Stimulated activated CD4-positive, alpha-beta T cell treated with anti-CD3 and anti-CD28 coated beads, Interleukin-4, amount 100 ng/mL, for 48 hours (primary cell): ENCODE measurements around the gene PIH1D1.

Experiments
- DNase-seq, 2 donors: peaks; one replicate each; pipeline ENCODE4 v3.0.0-alpha.2; 2020; ENCODE audit warnings: low read depth in 2 of 2

Gene PIH1D1

DNA sequence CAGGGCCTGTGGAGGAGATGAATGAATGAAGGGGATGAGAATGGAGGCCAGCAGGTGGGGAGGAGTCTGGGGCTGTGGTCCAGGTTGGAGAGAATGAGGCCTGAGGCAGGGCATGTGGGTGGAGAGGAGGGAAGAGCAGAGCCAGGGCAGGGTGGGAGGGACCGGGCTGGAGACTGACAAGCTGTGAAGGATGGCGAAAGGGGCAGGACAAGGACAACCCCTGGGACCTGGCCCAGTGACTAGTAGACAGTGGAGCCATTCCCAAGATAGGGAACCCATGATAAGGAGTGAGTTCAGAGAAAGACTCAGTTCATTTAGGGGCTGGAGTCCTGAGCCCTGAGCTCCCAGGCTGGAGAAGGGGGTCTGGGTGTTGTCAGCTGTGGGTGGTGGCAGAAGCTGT, 31.4 kb downstream of the PIH1D1 start:
- DNase-seq, result no peak

DNA sequence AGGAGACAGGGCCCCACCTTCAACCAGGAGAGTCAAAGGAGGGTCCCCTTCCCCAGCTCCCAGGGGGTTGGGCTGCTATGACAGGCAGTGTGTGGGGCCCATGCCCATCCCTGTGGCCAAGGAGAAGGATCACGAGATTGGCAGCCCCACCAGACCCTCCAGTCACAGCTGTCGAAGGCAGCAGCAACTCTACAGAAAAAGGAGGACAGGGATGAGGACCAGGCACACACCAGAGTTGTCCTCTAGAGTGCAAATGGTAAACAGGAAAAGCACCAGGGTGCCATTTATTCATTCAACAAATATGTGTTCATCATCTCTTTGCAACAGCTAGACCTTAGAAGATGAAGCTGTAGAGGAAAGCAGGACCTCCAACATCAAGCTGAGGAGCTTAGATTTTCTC, 32.4 kb downstream of the PIH1D1 start:
- no peak for DNase-seq

DNA sequence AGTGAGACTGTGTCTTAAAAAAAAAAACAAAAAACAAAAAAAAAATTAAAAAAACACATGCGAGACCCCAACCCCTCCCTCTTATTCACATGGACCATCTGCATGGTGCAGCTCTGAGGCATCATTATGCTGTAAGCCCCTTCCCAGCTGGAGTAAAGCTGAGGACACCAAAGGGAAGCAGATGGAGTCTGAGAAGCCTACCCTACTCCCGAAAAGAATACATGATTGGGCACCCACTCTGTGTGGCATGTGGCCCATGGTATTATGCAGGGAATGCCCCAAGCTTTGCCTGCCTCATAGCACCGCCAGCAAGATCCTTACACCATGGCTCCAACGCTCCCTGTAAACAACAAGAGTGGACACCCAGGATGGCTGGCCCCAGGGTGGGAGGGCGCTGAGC, 33.1 kb downstream of the PIH1D1 start:
- DNase-seq, result no peak

DNA sequence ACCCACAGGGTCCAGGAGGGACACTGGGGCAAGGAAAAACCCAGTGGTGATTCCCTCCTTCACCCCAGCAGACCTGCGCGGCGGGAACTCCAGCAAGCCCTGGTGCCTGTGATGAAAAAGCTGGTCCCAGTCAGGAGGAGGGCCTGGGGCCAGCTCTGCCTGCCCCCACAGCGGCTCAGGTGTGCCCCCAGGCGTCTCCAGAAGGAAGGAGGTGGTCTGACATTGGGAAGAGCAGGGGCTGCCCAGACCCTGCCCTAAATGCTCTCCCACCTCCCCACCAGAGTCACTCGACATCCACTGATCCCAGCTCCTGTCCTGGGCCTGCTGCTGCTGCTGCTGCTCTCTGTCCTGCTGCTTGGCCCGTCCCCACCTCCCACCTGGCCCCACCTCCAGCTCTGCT, 34.5 kb downstream of the PIH1D1 start:
- no peak for DNase-seq

DNA sequence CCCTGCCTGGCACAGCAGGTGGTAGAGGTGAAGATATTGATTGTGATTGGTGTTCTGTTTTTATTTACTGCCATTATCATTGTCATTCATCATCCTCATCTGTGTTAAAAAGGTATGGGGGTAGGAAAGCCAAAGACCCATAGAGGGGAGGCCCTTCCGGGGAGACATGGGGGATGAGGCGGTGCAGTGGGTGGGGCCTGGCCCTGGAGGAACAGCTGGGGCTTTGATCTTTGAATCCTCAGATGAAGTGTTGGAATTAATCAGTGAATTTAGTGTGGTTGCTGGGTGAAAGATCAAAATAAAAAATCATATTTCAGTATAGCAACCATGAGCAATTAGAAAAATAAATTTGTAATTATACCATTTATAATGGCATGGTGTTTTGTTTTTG, 35.8 kb downstream of the PIH1D1 start:
- no peak for DNase-seq

DNA sequence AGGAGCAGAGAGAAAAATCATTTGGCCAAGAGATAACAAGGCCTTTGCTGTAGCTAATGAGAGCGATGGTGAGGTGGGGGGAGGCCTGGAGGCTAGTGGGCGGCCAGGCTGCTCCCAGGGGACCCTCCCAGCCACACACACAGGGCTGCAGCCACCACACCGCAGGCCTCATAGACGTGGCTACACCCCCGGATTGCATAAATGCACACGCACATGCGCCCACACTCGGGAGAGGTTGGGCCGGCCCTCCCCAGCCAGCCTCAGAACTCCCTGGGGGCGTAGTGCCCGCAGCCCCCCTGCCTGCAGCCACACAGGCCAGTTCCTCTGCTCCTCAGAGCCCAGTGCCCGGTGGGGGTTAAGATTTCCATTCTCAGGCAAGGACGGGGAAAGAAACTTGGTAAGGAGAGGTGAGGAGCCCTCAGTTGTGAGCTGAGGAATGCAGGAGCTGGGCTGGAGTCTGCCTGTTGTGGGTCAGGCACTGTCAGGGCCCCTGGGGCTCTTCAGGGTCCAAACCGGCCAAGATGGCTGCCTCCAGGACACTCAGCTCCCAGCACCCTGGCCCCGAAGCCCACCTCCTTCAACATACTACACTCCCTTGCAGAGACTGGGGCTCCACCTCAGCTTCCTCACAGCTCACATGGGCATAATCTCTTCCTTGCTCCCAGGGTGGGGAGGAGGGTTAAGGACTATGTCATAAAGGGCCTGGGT, 36.4 kb downstream of the PIH1D1 start:
- DNase-seq, result no peak

DNA sequence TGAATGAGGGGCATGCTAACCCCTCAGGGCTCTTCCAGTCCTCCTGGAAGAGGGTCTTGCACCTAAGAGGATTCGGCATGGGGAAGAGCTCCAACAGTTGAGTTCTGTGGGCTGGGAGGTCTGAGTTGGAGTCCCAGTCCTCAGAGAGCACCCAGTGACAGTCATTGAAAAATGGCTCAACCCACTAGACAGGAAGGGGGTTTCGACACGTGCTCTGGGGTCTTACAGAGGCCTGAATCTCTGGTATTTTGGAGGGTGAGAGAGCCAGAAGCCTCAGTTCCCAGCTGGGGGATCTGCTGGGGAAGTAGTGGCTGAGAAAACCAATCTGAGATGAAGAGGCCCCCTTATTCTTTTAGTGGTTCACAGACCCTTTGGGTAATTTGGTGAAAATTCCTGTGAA, 37.4 kb downstream of the PIH1D1 start:
- DNase-seq, result no peak

DNA sequence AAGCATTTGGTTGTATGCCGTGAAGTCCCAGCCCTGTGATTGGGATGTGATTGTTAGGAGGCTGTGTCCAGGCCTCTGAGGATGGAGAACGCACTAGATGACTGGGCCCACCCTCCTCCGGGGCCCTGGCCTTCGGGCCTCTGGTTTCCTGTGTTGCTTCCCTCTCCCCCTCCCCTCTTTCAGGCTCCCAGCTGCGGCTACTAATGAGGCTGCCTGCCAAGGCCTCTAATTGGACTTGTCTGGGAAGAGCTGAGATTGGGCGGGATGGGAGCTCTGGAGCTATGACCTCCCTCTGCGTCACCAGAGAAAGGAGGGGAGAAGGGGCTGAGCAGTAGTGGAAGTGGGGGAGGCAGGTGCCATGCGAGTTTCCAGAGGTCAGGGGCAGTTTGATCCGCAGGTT, 38.3 kb downstream of the PIH1D1 start:
- DNase-seq, result no peak

DNA sequence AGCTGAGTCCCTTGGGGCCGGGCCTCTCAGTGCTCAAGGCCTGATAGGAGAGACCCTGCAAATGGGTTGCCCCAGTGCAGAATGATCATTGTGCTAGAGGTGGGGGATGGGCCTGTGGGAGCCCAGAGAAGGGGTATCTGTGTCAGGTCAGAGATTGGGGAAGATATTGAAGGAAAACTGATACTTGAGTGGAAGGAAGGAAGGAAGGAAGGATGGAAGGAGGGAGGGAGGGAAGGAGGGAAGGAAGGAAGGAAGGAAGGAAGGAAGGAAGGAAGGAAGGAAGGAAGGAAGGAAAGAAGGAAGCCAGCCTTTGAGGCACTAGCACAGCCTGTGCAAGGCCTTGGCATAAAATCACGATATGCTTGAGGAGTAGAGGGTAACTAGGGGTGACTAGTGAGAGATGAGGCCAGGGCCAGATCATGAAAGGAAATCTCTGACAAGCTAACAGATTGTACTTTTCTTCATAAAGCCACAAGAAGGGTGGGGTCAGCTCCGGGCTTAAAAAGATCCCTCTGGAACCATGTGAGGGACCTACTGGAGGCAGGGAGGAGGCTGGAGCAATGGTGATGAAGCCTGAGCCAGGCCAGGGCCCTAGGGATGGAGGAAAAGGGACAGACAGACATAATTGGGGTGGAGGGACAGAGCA, 39.8 kb downstream of the PIH1D1 start:
- DNase-seq, result no peak

DNA sequence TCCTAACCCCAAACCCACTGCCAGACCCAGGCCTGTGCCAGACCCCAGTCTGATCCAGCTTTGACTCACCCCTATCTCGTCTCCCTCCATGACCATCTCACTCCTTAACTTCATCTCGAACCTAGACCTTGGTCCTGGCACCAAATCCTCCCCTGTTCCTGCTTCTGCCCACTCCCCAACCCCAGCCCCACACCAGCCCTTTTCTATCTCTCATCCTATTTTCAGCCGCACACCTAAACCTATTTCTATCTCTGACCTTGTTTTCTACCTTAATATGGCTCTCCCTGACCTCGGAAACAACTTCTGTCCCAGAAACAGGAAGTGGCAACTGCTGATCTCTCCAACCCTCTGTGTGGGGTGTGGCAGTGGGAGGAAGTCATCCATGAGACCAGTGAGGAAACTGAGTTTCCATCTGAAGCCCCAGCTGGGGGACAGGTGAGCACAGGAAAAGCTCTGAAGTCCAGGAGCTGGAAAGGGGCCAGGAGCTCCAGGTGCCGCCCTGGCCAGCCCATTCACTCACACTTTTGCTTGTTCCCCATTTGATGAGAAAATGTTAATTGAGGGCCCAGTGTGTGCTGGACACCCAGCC, 42.1 kb downstream of the PIH1D1 start:
- no peak for DNase-seq

DNA sequence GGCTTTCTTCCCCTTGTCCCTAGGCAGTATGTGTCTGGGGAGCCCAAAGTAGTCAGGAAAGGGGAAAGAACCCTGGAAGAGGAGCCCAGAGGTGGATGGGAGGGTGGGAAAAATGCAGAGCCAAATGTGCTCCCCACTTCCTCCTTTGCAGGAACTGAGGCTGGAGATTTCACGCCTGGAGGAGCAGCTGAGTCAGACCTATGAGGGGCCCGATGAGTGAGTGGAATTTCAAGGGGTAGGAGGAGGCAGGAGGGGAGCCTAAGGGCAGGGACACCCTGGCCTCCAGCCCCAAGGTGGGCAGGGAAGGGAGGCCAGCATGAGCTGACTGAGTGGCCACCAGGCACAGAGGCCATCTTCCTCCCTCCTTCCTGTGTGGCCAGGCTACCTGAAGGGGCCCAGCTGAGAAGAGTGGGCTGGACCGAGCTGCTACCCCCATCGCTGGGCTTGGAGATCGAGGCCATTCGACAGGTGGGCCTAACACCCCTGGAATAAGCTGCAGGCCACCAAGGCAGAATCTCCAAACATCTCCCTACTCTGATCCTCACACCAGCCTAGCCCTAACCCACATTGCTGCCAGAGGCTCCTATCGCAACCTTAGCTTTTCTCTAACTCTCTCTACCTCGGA, 42.7 kb downstream of the PIH1D1 start:
- no peak for DNase-seq

DNA sequence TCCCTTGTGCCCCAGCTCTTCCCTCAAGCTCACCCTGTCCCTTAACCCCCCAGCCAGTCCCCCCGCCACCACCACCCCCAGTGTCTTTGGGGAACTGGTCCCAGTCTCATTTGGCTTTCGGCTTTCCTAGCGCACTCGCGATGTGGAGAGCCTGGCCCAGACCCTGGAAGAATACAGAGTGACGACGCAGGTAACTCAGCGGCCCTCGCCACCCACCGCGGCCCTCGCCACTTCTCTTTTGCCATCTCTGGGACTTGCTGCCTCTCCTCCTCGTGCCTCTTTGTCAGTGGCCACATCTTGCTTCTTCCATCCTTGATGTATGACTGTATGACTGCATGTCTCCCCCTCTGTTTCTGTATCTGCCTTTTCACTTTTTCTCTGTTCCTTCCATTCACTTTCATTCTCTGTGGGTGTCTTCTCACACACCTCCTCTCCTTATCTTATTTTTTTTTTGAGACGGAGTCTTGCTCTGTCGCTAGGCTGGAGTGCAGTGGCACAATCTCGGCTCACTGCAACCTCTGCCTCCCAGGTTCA, 44.1 kb downstream of the PIH1D1 start:
- no peak for DNase-seq

DNA sequence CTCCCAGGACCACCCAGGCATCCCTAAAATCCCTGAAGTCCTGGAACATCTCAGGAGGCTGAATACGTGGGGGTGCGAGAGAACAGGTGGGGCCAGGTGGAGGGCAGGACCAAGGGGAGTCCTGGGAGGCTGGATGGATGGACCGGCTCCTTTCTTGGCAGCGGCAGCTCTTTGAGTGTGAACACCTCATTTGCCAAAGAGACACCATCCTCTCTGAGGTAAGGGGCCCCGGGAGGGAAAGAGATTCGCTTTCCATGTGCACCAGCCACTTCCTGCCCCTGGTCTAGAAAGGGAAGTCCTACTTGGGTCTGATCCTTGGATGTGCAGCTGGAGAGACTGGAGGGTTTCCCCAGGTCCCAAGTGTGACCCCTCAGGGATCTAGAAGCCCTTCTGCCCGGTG, 44.5 kb downstream of the PIH1D1 start:
- no peak for DNase-seq

DNA sequence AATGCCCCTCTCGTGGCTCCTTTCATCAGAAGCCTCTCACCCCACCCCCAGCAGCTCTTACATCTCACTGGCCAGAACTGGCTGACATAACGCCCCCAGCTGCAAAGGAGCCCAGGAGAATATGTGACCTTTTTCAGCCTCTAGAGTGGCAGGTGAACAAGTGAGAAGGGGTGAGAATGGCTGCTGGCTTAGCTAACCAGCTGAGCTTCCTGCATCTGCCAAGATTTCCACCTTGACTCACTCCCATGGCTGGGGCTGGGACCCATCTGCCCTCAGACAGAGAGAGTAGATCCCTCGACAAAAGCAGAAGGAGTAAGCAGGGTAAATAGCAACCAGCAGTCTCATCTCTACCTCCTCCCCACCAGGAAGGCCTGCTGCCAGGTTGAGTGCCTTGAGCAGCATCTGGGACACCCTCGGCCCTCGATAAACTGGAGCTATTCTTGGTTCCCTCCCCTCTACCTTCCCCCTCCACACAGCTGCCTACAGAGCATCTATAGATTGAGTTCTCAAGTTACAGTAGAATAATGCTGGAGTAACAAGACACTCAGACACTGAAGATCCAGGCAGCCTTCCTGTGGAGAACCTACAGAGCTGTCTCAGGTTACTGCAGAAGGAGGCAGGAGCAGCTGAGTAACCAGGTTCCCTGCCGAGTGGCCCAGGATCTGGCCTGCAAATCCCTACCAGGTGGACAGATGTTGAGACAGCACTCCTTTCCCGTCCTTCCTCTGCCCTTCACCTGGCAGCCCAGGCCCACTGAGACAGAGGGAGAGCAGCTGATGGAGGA, 48.0 kb downstream of the PIH1D1 start:
- DNase-seq, result no peak

DNA sequence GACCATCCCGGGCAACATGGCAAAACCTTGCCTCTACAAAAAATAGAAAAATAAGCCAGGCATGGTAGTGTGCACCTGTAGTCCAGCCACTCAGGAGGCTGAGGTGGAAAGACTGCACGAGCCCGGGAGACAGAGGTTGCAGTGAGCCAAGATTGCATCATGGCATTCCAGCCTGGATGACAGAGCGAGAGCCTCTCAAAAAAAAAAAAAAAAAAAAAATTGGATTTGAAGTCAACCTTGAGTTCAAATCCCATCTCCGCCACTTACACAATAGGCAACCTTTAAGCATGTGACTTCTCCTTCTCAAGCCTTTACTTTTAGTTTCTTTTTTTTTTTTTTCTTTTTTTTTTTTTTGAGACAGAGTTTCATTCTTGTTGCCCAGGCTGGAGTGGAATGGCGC, 51.6 kb downstream of the PIH1D1 start:
- DNase-seq, result no peak

DNA sequence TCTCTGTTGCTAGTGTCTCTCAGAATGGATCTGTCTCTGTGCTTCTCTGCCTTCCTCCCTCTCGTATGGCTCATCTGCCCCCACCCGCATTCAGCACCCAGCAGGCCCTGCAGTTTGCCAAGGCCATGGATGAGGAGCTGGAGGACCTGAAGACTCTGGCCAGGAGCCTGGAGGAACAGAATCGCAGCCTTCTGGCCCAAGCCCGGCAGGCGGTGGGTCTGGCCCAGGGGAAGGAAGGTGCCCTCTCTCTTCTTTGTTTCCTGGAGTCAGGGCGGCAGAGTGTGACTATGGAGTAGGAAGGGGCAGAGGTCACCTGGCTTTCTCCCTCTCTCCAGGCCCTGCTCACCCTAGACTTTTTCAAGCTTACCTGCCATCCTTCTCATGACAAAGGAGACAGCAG, 52.7 kb downstream of the PIH1D1 start:
- no peak for DNase-seq

DNA sequence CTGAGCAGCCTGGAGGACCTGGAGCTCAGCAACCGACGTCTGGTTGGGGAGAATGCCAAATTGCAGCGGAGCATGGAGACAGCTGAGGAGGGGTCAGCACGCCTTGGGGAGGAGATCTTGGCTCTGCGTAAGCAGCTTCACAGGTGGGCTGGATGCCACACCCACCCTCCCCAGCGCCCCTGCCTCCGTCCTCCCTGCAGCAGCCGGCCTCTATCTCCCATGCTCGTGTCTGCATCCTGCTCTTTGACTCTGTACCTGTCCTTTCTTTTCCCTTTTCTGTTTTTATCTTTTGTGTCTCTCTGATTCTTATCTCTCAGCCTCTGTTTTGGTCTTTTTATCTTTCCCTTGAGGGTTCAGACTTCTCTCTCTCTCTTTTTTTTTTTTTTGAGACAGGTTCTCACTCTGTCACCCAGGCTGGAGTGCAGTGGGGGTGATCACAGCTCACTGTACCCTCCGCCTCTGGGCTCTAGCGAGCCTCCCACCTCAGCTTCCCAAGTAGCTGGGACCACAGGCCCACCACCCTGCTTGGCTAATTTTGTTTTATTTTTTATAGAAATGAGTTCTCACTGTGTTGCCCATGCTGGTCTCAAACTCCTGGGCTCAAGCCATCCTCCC, 53.5 kb downstream of the PIH1D1 start:
- no peak for DNase-seq

DNA sequence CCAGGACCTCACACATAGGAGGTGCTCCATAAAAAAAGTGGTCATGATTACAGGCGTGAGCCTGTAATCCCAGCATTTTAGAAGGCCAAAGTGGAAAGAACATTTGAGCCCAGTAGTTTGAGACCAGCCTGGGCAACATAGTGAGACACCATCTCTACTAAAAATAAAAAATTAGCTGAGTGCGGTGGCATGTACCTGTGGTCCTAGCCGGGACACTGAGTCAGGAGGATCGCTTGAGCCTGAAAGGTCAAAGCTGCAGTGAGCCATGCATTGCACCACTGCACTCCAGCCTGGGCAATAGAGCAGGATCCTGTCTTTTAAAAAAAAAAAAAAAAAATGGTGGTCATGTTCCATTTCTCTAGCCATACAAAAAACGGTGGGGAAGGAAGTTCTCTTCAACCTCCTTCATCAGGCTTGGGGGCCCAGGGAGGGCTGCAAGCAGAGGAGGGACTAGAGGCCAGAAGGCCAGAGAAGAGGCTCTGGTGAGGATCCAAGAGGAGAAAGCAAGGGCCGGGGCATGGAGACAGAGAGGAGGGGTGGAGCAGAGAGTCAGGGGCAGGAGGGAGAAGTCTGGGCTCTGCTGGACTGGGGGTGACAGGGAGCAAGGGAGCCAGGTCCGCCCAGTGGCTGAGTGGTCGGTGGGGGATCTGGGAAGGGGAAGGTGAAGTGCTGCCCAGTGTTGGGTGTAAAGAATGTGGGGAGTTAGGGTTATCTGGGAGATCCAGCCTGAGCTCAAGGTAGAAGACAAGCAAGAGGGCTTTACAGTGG, 54.7 kb downstream of the PIH1D1 start:
- DNase-seq, result no peak
